ENCODE data around the gene PSORS1C2.

GRCh38 chr6:31103136-31103535 lies 35.7 kb downstream of the PSORS1C2 start:
- TF ChIP-seq ATF3 (CRISPR knock-in tag; conservative IDR thresholded peaks at IDR 0.05) (no peak), ZSCAN18 (CRISPR knock-in tag; IDR thresholded peaks at IDR 0.05) (no peak), ZNF263 (CRISPR knock-in tag; IDR thresholded peaks at IDR 0.05; ENCODE audit: low read depth) (no peak), CTCF (IDR thresholded peaks at IDR 0.05) (no peak), ZNF138 (CRISPR knock-in tag; conservative IDR thresholded peaks at IDR 0.05) (no peak)

Measured in WTC11 (cell line).